GM19455 (cell line): ENCODE results near the gene NRBP1.
A peak's percentile ranks its signal among the peaks of the same experiment; 100 is the strongest.
"Not testable (repeated sequence)": the region's sequence is repeated elsewhere in the genome, so short reads cannot be mapped to it uniquely, and the experiment has no call there.

Source experiments
- ATAC-seq: cut with Tn5 transposase; IDR thresholded peaks from one replicate; pipeline ENCODE4 v1.9.1; 2021; ENCODE audit not compliant: unreplicated experiment

NRBP1 gene

DNA sequence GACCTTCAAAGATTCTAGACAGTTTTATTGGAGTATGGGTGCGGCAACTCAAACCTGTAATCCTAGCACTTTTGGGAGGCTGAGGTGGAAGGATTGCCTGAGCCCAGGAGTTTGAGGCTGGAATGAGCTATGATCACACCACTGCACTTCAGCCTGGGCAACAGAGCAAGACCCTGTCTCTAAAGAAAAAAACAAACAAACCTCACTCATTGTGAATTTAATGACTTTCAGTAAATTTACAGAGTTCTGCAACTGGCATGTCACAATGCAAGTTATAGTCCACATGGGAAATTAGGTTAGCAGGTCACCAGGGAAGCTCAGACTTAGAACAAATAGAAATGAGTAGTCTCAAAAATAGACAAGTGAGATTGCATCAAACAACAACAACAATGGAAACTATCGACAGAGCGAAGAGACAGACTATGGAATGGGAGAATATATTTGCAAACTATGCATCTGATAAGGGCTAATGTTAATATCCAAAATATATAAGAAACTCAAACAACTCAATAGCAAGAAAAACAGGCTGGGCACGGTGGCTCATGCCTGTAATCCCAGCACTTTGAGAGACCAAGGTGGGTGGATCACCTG is 6.7 kb upstream of the NRBP1 start:
- no peak for ATAC-seq

DNA sequence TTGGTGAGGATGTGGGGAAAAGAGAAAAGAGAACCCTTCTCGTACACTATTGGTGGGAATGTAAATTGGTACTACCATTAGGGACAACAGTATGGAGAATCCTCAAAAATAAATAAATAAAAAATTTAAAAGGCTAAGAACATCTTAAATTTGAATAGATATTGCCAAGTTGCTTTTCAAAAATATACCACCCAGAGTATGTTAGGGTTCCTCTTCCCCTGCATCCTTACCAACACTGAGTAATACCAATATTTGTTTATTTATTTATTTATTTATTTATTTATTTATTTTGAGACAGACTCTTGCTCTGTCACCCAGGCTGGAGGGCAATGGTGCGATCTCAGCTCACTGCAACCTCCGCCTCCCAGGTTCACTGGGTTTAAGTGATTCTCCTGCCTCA is 5.5 kb upstream of the NRBP1 start:
- ATAC-seq: no peak

DNA sequence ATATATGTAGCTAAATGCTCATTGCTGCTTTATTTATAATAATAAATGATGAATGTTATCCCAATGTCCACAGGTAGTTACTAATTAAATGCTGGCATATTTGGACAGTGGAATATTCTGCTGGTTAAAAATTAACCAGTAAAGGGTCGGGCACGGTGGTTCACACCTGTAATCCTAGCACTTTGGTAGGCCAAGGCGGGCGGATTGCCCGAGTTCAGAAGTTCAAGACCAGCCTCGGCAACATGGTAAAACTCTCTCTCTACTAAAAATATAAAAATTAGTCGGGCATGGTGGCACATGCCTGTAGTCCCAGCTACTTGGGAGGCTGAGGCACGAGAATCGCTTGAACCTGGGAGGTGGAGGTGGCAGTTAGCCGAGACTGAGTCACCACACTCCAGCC is 3.4 kb upstream of the NRBP1 start:
- ATAC-seq: not testable (repeated sequence)

DNA sequence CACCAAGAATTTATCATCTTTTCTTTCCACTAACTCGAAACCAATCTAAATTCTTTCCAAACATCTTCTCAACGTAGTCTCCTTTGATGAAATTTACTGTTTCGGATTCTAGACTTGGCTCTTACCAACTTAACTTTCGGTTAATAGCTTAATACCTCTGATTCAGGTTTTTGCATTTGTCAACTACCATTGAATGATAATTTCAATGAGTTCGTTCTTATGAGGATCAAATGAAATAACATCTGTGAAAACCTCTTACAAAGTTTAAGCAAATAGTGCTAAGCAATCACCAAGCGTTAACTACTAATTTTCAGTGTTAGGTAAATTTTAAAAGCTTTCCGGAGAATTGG is 593 bp upstream of the NRBP1 start:
- no peak for ATAC-seq

DNA sequence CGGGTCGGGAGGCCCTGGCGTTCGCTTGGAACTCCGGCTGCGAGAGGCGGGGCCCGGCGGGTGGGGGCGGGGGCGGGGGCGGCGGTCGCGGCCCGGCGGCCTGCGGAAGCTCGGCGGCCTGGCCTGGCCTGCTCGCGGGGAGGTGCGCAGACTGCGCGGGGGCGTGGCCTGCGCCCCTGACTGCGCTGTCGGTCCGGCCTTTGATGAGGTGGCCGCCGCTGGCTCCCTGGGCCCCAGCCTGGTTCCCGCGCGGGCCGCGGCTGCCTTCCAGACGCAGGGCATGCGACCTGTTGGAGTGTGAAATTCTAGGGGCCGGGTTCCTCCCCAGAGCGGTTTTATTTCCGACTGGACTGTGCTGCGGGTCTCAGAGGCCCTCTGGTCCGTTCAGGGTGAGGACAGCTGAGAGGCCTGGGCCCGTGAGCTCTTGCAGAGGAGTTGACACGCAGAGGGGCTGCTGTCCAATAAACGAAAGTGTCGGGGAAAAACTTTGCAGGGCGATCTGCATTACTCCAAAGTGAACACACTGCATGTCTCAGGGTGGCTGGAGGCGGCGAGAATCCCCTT is 629 bp downstream of the NRBP1 start:
- ATAC-seq: peak; percentile 65

DNA sequence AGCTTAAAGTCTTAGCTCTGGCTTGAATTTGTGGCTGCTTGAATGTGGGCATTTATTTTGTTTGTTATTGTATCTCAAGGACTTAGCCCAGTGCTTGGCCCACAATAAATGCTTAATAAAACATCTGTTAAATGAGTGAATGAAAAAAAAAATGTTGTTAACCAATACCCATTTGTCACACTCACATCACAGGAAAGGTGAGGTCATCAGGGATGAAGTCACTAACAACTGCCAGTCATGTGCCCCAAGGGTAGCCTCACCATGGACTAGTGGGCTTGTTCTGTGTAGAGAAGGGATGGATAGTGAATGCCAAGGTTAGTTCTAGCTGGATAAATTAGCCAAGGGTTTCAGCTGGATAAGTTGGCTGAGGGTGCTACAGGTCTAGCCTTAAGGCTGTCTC is 3.0 kb downstream of the NRBP1 start:
- ATAC-seq: no peak

DNA sequence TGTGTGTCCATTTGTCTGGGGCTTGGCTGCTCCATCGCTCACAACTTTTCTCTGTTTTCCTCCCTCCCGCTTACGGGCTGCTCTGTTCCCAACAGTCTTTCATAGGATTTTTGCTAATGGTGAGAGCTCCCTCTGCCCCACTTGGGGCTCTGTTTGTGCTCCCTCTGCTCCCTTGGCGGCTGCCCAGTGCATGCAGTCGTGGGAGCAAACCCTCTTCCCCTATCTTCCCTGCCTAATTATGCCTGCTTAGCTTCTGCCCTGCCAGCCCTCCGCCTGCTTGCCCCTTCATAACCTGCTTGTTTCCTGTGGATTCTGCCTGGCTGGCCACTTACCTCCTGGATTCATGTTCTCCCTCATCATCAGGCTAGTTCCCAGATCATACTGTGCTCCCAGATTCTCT is 7.2 kb downstream of the NRBP1 start:
- ATAC-seq: no peak

DNA sequence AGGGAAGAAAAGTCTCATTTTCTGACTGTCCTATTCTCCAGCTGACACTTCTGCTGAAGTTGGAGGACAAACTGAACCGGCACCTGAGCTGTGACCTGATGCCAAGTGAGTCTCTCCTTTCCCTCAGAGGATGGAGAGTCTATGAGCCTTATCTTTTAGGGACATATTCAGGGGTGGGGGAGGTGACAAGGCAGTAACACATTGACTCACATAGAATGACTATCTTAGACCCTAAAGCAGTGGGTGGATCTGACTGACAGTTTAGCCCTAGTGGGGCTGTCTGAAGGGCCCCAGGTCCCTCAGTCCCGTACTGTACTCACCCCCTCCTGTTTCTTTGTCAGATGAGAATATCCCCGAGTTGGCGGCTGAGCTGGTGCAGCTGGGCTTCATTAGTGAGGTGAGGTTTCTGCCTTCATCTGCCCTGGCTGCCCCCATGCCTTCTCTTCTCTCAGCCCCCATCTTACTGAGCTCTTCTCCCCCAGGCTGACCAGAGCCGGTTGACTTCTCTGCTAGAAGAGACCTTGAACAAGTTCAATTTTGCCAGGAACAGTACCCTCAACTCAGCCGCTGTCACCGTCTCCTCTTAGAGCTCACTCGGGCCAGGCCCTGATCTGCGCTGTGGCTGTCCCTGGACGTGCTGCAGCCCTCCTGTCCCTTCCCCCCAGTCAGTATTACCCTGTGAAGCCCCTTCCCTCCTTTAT is 12.9 kb downstream of the NRBP1 start:
- no peak for ATAC-seq

DNA sequence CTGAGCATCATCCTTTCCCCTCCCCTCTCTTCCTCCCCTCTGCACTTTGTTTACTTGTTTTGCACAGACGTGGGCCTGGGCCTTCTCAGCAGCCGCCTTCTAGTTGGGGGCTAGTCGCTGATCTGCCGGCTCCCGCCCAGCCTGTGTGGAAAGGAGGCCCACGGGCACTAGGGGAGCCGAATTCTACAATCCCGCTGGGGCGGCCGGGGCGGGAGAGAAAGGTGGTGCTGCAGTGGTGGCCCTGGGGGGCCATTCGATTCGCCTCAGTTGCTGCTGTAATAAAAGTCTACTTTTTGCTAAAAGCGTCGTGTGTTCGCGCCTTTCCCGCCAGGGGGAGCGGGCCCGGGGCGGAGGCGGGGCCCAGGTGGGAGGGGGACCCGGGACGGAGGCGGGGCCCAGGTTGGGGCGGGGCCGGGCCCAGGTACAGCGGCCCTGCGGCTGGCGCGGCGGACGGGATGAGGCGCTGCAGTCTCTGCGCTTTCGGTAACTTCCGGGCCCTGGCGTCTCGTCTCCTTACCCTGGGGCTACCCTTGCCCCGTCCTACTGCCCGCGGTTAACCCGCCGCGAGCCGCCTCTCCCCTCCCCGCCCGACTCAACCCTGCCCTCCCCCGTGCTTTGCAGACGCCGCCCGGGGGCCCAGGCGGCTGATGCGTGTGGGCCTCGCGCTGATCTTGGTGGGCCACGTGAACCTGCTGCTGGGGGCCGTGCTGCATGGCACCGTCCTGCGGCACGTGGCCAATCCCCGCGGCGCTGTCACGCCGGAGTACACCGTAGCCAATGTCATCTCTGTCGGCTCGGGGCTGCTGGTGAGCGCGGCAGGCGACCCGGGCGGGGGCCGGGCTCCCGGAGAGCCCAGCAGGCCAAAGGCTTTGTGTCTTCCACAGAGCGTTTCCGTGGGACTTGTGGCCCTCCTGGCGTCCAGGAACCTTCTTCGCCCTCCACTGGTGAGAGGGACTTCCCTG is 13.8 kb downstream of the NRBP1 start, which contains the start of gene KRTCAP3:
Gene KRTCAP3, plus strand, starts transcription at position 424 of the 962 bp plus-strand sequence. Its CDS starts 32 bp downstream, at position 456.
- no peak for ATAC-seq

DNA sequence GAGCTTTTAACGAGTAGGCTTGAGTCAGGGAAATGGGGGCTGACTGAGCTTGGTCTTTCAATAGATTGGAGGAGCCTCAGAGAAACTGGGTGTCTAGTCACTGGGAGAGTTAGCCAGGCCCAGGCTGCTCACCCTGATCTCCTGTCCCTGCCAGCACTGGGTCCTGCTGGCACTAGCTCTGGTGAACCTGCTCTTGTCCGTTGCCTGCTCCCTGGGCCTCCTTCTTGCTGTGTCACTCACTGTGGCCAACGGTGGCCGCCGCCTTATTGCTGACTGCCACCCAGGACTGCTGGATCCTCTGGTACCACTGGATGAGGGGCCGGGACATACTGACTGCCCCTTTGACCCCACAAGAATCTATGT is 14.5 kb downstream of the NRBP1 start:
- ATAC-seq: no peak

DNA sequence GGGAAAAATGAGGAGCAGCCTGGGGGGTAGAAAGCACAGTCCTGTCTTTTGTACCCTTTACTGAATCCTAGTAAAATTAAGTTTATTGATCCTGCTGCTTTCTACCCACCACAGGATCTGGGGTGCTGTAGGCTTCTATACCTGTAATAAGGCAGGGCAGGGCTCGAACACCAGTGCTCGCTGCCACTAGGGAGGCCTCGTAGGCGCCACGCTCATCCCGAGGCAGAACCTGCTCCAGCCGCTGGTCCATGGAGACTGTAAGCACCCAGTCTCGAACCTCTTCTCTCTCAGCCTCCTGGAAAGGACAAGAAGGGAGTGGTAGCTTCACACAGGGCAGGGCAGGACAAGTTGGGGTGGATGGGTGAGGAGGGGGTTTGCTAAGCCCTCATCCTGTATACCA is 16.7 kb downstream of the NRBP1 start:
- no peak for ATAC-seq

DNA sequence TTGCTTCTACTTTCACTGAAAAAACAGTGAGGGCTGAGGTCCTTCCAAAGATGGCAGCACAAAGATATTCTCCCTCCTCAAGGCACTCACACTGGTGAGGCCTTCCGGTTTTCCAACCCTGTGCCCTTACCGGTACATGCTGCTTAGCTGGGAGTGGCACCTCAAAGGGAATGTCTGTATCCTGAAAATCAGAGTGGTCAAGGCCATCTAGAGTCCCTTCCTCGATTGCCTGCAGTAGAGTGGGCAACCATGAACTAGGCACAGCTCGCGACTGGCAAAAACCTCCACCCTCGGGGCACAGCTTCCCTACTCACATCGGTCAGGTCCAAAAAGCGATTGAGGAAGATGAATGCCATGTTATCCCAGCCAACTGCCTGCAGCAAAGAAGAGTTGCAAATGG is 17.2 kb downstream of the NRBP1 start:
- no peak for ATAC-seq

DNA sequence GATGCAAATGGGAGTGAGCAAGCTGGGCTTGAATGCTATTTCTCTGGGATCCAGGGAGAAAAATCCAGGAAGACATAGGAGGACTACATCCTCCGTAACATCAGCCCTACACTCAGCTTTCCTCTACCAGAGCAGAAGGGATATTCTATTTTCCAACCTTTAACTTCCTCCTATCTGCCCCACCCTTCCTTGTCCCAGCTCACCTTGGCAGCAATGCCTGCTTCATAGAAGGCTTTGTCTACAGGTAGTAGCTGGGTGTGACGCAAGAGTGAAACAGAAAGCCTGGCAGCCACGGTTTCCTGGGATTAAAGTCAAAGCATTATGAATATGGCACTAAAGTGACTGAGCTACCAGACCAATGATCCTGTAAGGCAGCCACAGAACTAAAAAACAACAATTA is 17.6 kb downstream of the NRBP1 start:
- no peak for ATAC-seq

DNA sequence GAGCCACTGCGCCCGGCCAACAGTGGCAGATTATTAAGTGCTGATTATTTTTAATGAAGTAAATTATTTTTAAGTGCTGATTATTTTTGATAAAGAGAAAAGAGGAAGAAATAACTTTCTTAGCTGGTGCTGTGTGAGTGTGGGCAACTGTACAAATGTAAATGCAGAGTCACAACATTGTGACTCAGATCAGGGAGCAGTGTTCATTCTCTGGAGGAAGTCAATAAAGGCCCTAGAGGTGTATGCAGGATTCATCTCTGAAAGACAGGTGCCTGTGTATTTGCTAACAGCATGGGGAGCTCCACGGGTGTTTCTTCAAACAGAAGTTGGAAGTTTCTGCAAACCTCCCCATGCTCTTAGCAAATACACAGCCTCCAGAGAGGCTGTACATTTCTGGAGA is 19.9 kb downstream of the NRBP1 start:
- no peak for ATAC-seq

DNA sequence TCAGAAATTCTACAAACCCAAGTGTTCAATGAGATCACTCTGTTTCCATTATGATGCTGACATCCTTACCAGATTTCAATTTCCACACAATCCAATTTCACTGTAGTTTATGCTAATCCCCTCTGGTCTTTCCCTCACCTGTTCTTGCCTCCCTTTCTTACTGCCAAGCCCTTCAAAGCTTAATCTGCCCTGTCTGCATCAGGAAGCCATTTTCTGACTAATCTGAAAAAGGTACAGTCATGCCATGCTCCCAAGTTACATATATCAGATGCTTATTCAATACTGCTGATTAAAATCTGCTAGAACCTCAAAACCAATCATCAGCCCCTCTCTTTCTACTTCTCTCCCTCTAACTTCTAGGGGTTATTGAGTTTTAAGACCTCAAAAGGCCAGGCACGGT is 22.7 kb downstream of the NRBP1 start:
- ATAC-seq: no peak

DNA sequence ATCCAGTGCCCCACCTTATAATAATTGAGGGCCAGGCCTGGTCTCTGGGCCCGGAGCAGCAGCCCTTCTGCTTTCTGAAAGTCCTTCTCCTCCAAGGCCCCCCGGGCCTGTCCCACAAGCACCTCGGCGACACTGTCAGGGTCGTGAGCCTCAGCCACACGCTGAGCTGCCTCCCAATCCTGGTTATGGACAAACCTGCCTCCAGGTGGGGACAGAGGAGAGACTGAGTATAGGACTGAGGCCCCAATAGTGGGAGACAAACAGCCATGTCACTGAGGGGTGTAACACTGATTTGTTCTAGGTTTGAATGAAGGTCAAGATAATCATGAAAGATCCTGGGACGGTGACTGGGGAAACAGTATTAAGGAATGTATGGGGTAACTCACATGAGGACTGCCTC is 25.5 kb downstream of the NRBP1 start:
- ATAC-seq: no peak

DNA sequence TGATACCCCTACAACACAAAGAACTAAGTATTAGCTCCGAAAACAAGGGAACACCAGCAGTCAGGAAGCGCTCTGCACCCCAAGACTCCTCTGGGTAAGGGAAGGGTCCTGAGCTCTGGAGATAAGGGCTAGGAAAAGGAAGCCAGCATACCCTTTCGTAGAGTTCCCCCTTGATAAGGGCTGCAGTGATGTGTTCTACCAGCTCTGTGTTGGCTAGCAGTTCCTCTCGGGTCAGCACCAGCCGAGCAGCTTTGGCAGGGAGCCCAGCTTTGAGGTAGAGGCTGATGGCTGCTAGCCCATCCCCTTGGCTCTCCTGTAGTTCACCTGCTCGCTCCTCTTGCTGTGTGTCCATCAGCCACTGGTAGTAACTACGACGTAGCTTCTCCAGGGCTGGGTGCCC is 32.7 kb downstream of the NRBP1 start:
- ATAC-seq: no peak

DNA sequence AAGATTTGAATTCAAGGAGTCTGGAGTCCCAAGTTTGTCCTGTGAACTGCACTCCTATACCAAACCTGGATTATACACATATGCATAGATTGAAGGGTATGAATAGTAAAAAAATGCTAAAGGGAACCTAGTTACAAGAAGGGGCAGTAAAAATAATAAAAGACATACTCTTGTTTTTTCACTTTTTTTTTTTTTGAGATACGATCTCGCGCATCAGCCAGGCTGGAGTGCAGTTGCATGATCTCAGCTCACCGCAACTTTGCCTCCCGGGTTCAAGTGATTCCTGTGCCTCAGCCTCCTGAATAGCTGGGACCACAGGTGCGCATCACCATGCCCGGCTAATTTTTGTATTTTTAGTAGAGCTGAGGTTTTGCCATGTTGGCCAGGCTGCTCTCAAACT is 36.0 kb downstream of the NRBP1 start:
- no peak for ATAC-seq

DNA sequence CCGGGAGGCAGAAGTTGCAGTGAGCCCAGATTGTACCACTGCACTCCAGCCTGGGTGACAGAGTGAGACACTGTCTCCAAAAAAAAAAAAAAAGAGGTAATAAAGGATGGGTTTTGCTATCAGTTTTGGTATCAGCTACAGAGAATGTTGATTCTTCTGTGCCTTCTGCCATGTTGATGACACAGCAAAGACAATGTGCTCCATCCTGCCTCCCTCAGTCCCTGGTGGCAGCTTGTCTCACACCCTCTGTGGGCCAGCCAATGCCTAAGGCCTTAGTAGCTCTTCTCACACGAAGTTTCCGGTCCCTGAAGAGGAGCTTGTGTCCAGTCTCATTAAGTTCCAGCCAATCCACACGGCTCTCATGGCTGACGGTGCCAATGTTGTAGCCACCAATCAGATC is 43.5 kb downstream of the NRBP1 start:
- no peak for ATAC-seq

DNA sequence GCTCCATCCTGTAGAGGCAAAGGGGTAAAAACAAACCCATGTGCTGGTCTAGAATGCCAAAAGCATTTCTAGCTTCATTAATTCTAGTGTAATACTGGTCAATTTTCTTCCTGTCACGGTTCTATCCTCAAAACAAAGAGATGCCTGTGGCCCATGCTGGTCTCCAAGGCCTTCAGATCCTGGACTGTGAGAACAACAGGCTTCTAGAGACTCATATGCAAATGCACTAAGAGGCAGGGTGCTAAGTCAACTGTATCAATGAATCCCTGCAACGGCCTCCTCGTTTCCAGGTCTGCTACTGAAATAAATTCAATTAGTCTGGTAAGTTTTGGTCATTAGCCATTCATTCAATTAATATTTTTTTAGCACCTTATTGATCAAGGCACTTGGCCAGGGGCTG is 57.1 kb downstream of the NRBP1 start:
- ATAC-seq: no peak

DNA sequence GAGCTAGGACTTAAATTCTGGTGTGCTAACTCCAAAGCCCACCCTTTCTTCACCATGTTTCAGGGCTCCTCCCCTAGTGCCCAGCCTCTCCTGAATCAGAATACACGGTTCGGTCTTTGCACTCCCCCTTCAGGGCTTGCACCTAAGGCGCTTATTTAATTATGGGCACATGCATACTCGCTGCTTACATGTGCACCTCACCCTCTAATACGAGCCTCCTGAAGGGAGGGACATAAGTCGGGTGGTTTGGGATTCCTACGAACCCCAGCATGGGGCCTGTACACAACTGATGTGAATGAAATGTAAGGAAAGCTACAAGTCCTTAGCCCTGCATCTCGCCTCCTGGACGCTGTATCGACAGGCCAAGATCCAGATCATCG is 60.7 kb downstream of the NRBP1 start:
- no peak for ATAC-seq
